ENCODE data around the gene RXYLT1. TPM values are rescaled to one million over a fixed set of nuclear protein-coding genes. Genes with fewer than 3 reads are reported as not detected.

The RXYLT1 gene
- total and polyA plus RNA-seq, 2 of the 8 experiments (the other 6 are each of a cell fraction or from before 2014, with no cell fraction given) = 3.8 to 10.9 TPM

DNA sequence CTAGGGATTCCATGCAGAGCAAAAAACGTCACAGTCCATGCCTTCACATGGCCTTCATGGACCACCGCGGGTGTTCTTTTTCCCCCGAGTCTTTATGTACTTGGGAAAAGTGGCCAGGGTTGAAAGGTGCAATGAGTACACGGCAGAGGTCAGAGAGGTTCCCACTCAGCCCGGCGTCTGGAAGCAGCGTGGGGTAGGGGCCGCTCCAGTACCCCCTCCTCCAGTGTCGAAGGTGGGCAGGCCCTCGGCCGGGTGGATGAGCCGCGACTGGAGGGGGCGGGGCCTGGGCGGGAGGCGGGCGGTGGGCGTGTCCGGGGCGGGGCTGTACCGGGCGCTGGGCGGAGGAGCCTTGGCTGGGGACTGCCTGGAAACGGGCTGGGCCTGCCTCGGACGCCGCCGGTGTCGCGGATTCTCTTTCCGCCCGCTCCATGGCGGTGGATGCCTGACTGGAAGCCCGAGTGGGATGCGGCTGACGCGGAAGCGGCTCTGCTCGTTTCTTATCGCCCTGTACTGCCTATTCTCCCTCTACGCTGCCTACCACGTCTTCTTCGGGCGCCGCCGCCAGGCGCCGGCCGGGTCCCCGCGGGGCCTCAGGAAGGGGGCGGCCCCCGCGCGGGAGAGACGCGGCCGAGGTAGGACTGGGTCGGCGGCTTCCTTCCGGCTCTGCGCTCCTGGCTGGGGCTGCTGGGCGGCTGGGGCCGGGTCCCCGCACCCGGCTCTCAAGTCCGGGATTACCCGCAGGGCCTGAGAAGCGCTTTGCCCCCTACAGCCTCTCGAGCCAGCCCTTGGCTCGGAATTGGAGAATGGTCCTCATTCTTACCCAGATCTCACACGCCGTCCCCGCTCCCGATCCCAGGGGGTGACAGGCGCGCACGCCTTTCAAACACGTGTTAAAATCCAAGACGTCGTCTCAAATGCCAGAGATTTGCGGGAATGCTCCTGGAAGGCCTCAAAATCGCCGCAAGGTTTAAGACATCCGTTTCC, at the start of gene RXYLT1 (continued):
- TF ChIP-seq CBX8 (IDR thresholded peaks at IDR 0.05; ENCODE audit: borderline replicate concordance, low read depth, low read length) (no peak), TEAD4 (IDR thresholded peaks at IDR 0.05; ENCODE audit: low read depth, low read length) (peak; percentile 34; the same call in 1 of the 2 replicates), YY1 (IDR thresholded peaks at IDR 0.05; ENCODE audit: low read depth, low read length) (no peak), KDM4A (IDR thresholded peaks at IDR 0.05; ENCODE audit: low read depth, low read length, severe bottlenecking) (peak; percentile 98), POU5F1 (IDR thresholded peaks at IDR 0.05; ENCODE audit: low read depth, low read length) (no peak), SIX5 (IDR thresholded peaks at IDR 0.05; ENCODE audit: low read depth, low read length) (no peak), CHD2 (IDR thresholded peaks at IDR 0.05; ENCODE audit: low read length) (no peak), SP4 (IDR thresholded peaks at IDR 0.05; ENCODE audit: low read length) (peak; percentile 53; the same call in 1 of the 2 replicates), RAD21 (IDR thresholded peaks at IDR 0.05 in 1 of 2, conservative IDR thresholded peaks at IDR 0.05 in 1 of 2; ENCODE audit: low read depth in 2 of 2, low read length in 2 of 2) (no peak), EP300 (IDR thresholded peaks at IDR 0.05; ENCODE audit: borderline replicate concordance in 1 of 2, low read depth in 2 of 2, low read length in 2 of 2) (no peak), KDM5A (IDR thresholded peaks at IDR 0.05; ENCODE audit: low read length) (no peak), ASH2L (IDR thresholded peaks at IDR 0.05; ENCODE audit: low read length) (peak; percentile 97), TAF7 (optimal IDR thresholded peaks at IDR 0.05; ENCODE audit: borderline replicate concordance, low read depth, low read length) (no peak)
- TF ChIP-seq, protein P1, sequence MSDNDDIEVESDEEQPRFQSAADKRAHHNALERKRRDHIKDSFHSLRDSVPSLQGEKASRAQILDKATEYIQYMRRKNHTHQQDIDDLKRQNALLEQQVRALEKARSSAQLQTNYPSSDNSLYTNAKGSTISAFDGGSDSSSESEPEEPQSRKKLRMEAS (IDR thresholded peaks at IDR 0.05) = peak; percentile 98
- TF ChIP-seq, protein P2, sequence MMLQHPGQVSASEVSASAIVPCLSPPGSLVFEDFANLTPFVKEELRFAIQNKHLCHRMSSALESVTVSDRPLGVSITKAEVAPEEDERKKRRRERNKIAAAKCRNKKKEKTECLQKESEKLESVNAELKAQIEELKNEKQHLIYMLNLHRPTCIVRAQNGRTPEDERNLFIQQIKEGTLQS (IDR thresholded peaks at IDR 0.05; ENCODE audit: insufficient read depth, low read depth, low read length) = no peak
- TF ChIP-seq, protein P3, sequence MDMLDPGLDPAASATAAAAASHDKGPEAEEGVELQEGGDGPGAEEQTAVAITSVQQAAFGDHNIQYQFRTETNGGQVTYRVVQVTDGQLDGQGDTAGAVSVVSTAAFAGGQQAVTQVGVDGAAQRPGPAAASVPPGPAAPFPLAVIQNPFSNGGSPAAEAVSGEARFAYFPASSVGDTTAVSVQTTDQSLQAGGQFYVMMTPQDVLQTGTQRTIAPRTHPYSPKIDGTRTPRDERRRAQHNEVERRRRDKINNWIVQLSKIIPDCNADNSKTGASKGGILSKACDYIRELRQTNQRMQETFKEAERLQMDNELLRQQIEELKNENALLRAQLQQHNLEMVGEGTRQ (IDR thresholded peaks at IDR 0.05; ENCODE audit: low read length) = no peak
